GM23248 (cell line): ENCODE data around the gene ZSWIM9.

Source experiments
- EZH2 ChIP-seq: fragments of 200-600 bp; sonication (generic); IDR thresholded peaks from 2 replicates; pipeline ENCODE4 v1.6.1; 2018; ENCODE audit warnings: antibody characterized with exemption, mild to moderate bottlenecking; ENCODE audit not compliant: insufficient read depth, poor library complexity, severe bottlenecking
- EZH2phosphoT487 ChIP-seq: fragments of 200-600 bp; sonication (generic); IDR thresholded peaks from 2 replicates; pipeline ENCODE4 v1.6.1; 2018; ENCODE audit warnings: antibody characterized with exemption, moderate library complexity, mild to moderate bottlenecking, low read depth; ENCODE audit not compliant: insufficient read depth

- TF ChIP-seq EZH2 = no peak
- no peak for TF ChIP-seq EZH2phosphoT487
Measured at GRCh38 chr19:48196321-48196763, 25.9 kb downstream of the ZSWIM9 start.
